ENCODE data around the gene RCAN2.
"Not testable (repeated sequence)": the region's sequence is repeated elsewhere in the genome, so short reads cannot be mapped to it uniquely, and the experiment has no call there.

Gene RCAN2

GRCh38 chr6:46392294-46392693 lies 99.0 kb downstream of the RCAN2 start:
- no peak for DNase-seq (ENCODE audit: extremely low read depth, insufficient read length)
- no peaks in the 10 kb centered on the region for H3K27me3 ChIP-seq (replicated peaks; ENCODE audit: control insufficient read depth, insufficient read depth, low read length)
- no peak overlapping the region for H3K4me3 ChIP-seq (replicated peaks; ENCODE audit: low read depth, low read length)
- TF ChIP-seq CTCF (IDR thresholded peaks at IDR 0.05; ENCODE audit: insufficient read depth, low read length, poor library complexity, severe bottlenecking): no peak
- H3K36me3 ChIP-seq (ENCODE audit: control insufficient read depth, insufficient read depth, low read length): no peaks in the 10 kb centered on the region

GRCh38 chr6:46390153-46390876 lies 100.9 kb downstream of the RCAN2 start:
- Histone ChIP-seq H3K36me3 (ENCODE audit: control insufficient read depth, insufficient read depth, low read length) (no peaks in the 10 kb centered on the region), H3K4me3 (replicated peaks; ENCODE audit: low read depth, low read length) (no peak overlapping the region), H3K27me3 (replicated peaks; ENCODE audit: control insufficient read depth, insufficient read depth, low read length) (no peaks in the 10 kb centered on the region)
- DNase-seq (ENCODE audit: extremely low read depth, insufficient read length): no peak
- TF ChIP-seq CTCF (IDR thresholded peaks at IDR 0.05; ENCODE audit: insufficient read depth, low read length, poor library complexity, severe bottlenecking): no peak

- not testable (repeated sequence) for H3K27me3 ChIP-seq (replicated peaks; ENCODE audit: control insufficient read depth, insufficient read depth, low read length); DNase-seq (ENCODE audit: extremely low read depth, insufficient read length); H3K36me3 ChIP-seq (ENCODE audit: control insufficient read depth, insufficient read depth, low read length); H3K4me3 ChIP-seq (replicated peaks; ENCODE audit: low read depth, low read length)
Observed at GRCh38 chr6:46387728-46388127, 103.5 kb downstream of the RCAN2 start.

GRCh38 chr6:46381579-46381978 lies 109.7 kb downstream of the RCAN2 start:
- no peak for TF ChIP-seq CTCF (IDR thresholded peaks at IDR 0.05; ENCODE audit: insufficient read depth, low read length, poor library complexity, severe bottlenecking)
- no peak overlapping the region for H3K4me3 ChIP-seq (replicated peaks; ENCODE audit: low read depth, low read length)
- DNase-seq (ENCODE audit: extremely low read depth, insufficient read length): no peak
- no peaks in the 10 kb centered on the region for H3K27me3 ChIP-seq (replicated peaks; ENCODE audit: control insufficient read depth, insufficient read depth, low read length)
- H3K36me3 ChIP-seq (ENCODE audit: control insufficient read depth, insufficient read depth, low read length): no peaks in the 10 kb centered on the region

DNA sequence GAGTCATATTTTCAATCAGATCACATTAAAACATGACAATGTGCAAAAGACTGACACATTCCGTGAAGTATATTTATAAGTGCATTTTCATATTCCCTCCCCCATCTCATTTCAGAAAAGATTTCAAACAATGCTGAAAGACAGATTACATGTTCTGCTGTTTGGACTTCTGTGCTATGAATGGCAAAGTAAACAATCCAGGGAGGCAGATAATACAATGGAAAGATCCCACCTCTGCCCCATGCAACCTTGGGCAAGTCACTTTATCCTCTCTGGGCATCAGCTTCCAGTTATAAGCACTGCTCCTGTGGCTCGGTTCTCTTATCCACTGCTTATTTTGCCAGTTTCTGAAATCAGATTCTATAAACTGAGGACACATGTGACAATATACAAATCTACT lies 110.2 kb downstream of the RCAN2 start:
- H3K27me3 ChIP-seq (replicated peaks; ENCODE audit: control insufficient read depth, insufficient read depth, low read length): no peaks in the 10 kb centered on the region
- TF ChIP-seq CTCF (IDR thresholded peaks at IDR 0.05; ENCODE audit: insufficient read depth, low read length, poor library complexity, severe bottlenecking): no peak
- DNase-seq (ENCODE audit: extremely low read depth, insufficient read length): no peak

DNA sequence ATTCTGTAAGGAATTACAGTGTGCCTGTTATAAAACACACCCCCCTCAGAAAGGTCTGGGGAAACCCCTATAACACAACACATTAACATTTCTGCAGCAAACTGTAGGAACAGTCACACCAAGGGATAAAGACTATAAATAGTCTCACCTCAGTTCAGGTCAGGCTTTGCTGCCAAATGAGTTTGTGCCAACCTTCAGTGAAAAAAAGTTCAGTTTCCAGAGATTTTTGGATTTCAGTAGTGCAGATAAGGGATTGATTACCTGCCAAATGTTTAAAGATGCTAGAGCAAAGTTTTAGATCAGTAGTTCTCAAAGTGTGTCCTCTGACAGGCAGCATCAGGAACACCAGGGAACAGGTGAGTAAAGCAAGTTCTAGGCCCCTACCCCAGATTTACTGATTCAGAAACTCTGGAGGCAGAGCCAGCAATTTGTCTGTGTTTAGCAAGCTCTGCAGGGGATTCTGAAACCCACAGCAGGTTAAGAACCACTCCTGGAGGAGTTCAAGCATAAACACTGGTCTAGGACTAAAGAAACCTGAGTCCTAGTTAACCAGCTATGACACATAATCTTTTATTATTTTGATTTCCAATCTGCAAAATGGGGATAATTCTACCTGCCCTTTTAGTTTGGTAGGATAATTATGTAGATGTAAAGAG lies 111.0 kb downstream of the RCAN2 start:
- DNase-seq (ENCODE audit: extremely low read depth, insufficient read length): peak; percentile 3
- no peak overlapping the region for H3K4me3 ChIP-seq (replicated peaks; ENCODE audit: low read depth, low read length)
- TF ChIP-seq CTCF (IDR thresholded peaks at IDR 0.05; ENCODE audit: insufficient read depth, low read length, poor library complexity, severe bottlenecking): no peak
- H3K27me3 ChIP-seq (replicated peaks; ENCODE audit: control insufficient read depth, insufficient read depth, low read length): no peaks in the 10 kb centered on the region
- H3K36me3 ChIP-seq (ENCODE audit: control insufficient read depth, insufficient read depth, low read length): no peaks in the 10 kb centered on the region

More for the DNA sequence above, 110.2 kb downstream of the RCAN2 start:
- H3K4me3 ChIP-seq (replicated peaks; ENCODE audit: low read depth, low read length): no peak overlapping the region
- H3K36me3 ChIP-seq (ENCODE audit: control insufficient read depth, insufficient read depth, low read length): no peaks in the 10 kb centered on the region

Measured in GM06990 (cell line).